Measurements from ENCODE around the gene CCDC187. TPM values are rescaled to one million over a fixed set of nuclear protein-coding genes. Genes with fewer than 3 reads are reported as not detected.

The CCDC187 gene
- total and polyA plus RNA-seq, 2 of the 13 experiments (the other 11 are each of a cell fraction or from before 2014, with no cell fraction given) = 0.03 to 0.13 TPM

GRCh38 chr9:136345281-136346156 lies 41.6 kb upstream of the CCDC187 start (continued):
- TF ChIP-seq ATF2 (CRISPR knock-in tag; IDR thresholded peaks at IDR 0.05) = 0 out of 2 replicates have a peak, but pooled peaks have one; percentile 26
- TF ChIP-seq AGO1 (IDR thresholded peaks at IDR 0.05; ENCODE audit: low read depth, low read length, poor library complexity, severe bottlenecking) = no peak
- no peak for TF ChIP-seq CENPX (CRISPR knock-in tag; IDR thresholded peaks at IDR 0.05)
- TF ChIP-seq ZNF550 (CRISPR knock-in tag; IDR thresholded peaks at IDR 0.05; ENCODE audit: borderline replicate concordance) = no peak
- TF ChIP-seq ZNF724P (CRISPR knock-in tag; IDR thresholded peaks at IDR 0.05; ENCODE audit: borderline replicate concordance) = no peak; the same call in 1 of the 2 replicates
- no peak for TF ChIP-seq ZNF562 (CRISPR knock-in tag; IDR thresholded peaks at IDR 0.05; ENCODE audit: borderline replicate concordance)
- TF ChIP-seq ZNF773 (CRISPR knock-in tag; IDR thresholded peaks at IDR 0.05; ENCODE audit: borderline replicate concordance) = 0 out of 2 replicates have a peak, but pooled peaks have one; percentile 56
- TF ChIP-seq HOXD1 (CRISPR knock-in tag; IDR thresholded peaks at IDR 0.05) = peak; percentile 27; the same call in 1 of the 2 replicates
- TF ChIP-seq CBX1 (IDR thresholded peaks at IDR 0.05; ENCODE audit: low read depth) = peak; percentile 36
- no peak for TF ChIP-seq RFXAP (CRISPR knock-in tag; IDR thresholded peaks at IDR 0.05; ENCODE audit: borderline replicate concordance)
- no peak for TF ChIP-seq SETDB1 (CRISPR knock-in tag; IDR thresholded peaks at IDR 0.05; ENCODE audit: borderline replicate concordance)
- 0 out of 2 replicates have a peak, but pooled peaks have one; percentile 21 for TF ChIP-seq E2F1 (CRISPR knock-in tag; IDR thresholded peaks at IDR 0.05)
- no peak for TF ChIP-seq RELA (CRISPR knock-in tag; IDR thresholded peaks at IDR 0.05)
- TF ChIP-seq GLI4 (CRISPR knock-in tag; IDR thresholded peaks at IDR 0.05; ENCODE audit: borderline replicate concordance) = no peak
- TF ChIP-seq PAXIP1 (CRISPR knock-in tag; conservative IDR thresholded peaks at IDR 0.05) = peak; percentile 67
- TF ChIP-seq BCL6 (CRISPR knock-in tag; IDR thresholded peaks at IDR 0.05) = peak; percentile 31; the same call in 1 of the 2 replicates
- TF ChIP-seq SNAI1 (CRISPR knock-in tag; IDR thresholded peaks at IDR 0.05; ENCODE audit: borderline replicate concordance) = 0 out of 2 replicates have a peak, but pooled peaks have one; percentile 26
- TF ChIP-seq MXD3 (CRISPR knock-in tag; IDR thresholded peaks at IDR 0.05) = 0 out of 2 replicates have a peak, but pooled peaks have one; percentile 29
- peak; percentile 7; the same call in 1 of the 2 replicates for TF ChIP-seq TFAP4 (IDR thresholded peaks at IDR 0.05; ENCODE audit: borderline replicate concordance, low read depth)
